Measurements from ENCODE around the gene AOX1. TPM values are rescaled to one million over a fixed set of nuclear protein-coding genes. Genes with fewer than 3 reads are reported as not detected.

The AOX1 gene
- total RNA-seq, 1 experiment from 2014 or later = 0.71 TPM

DNA sequence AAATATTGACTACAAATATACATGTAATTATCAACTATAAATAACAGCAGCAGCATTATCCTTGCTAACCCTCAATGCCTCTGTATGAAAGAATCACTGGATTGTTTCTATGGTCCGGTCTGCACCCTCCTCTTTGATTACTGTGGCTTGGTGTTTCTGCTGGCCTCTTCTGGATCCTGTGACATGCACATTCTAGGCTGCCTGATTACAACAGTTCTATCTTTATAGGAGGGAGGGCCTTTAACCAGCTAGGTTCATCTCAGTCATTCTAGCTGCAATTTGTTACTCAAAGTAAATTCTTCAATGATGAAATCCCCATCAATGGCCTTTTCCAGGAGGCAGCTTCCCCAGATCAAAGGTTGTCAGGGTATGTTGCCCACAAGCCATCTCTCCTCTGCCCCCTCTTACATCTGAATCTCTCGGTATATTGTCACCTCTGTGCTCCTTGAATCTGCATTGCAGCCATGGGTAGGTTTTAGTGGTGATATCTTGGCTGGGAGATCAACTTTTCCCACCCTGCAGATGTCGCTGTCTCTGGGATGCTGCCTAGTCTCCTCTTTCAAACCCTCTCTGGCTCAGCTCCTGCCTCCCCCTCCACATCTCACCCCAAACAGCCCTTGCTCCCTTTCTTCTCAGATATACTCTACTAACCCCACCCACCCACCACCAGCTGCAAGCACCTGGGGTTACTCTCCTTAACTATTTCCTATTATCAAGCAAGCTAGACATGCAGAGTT, 119.7 kb downstream of the AOX1 start:
- H3K36me3 ChIP-seq (ENCODE audit: control insufficient read depth in 1 of 2, insufficient read depth in 2 of 2, low read length in 2 of 2) = no peaks in the 10 kb centered on the region
- no peak for DNase-seq (ENCODE audit: low read depth, low spot score)
- BruUV-seq (replicated peaks) = no TSS peak
- ChIA-PET CTCF (interaction anchor here (0.6 to 2.6 kb wide), 10 partner anchors 30 to 731 kb away, joined by 3 to 12 read pairs (median 6); no protein-coding TSS in a partner anchor), RAD21 (ENCODE audit: low non-redundant PET in 1 of 2, low total read pairs in 2 of 2, uncharacterized antibody in 2 of 2, unreplicated experiment in 2 of 2) (interaction anchor here in 1 of 2 experiments (1.4 kb wide), 1 partner anchor 364 kb away, joined by 3 read pairs; no protein-coding TSS in a partner anchor), POLR2A (interaction anchor here (1.5 kb wide), 1 partner anchor 184 kb away, joined by 4 read pairs; the partner anchor contains the start of genes NIF3L1 and PPIL3)
- no peaks in the 10 kb centered on the region for H4K20me1 ChIP-seq (ENCODE audit: insufficient read depth)
- H3K4me1 ChIP-seq (ENCODE audit: control insufficient read depth in 1 of 2, insufficient read depth in 2 of 2, low read length in 2 of 2) = no peaks in the 10 kb centered on the region
- H2AFZ ChIP-seq (ENCODE audit: low read depth, low read length, poor library complexity, severe bottlenecking) = peak overlapping the region; percentile 23
- no peak overlapping the region for H3K9ac ChIP-seq (ENCODE audit: low read length)
- H3K4me3 ChIP-seq (replicated peaks in 1 of 2; ENCODE audit: low read depth in 1 of 2, low read length in 2 of 2) = no peak overlapping the region
- no peaks in the 10 kb centered on the region for H3K27me3 ChIP-seq (ENCODE audit: insufficient read depth, low read length)
- H3K4me2 ChIP-seq (ENCODE audit: low read length) = no peak overlapping the region
- intact Hi-C loops (cut with micrococcal nuclease) = loop anchor here (10.0 kb wide), 1 partner anchor 1001 kb away; no protein-coding TSS in a partner anchor
- H3K9me2 ChIP-seq (ENCODE audit: insufficient read depth) = no peaks in the 10 kb centered on the region
- no peaks in the 10 kb centered on the region for H3K79me2 ChIP-seq (ENCODE audit: insufficient read depth, low read length)
- H3K9me3 ChIP-seq (ENCODE audit: control insufficient read depth in 1 of 2, insufficient read depth in 1 of 2, low read depth in 1 of 2, low read length in 2 of 2) = no peaks in the 10 kb centered on the region
- TF ChIP-seq CEBPB (IDR thresholded peaks at IDR 0.05; ENCODE audit: low read depth) = no peak
- peak; percentile 58 for TF ChIP-seq RAD21 (IDR thresholded peaks at IDR 0.05; ENCODE audit: low read depth)
- TF ChIP-seq, protein P1, sequence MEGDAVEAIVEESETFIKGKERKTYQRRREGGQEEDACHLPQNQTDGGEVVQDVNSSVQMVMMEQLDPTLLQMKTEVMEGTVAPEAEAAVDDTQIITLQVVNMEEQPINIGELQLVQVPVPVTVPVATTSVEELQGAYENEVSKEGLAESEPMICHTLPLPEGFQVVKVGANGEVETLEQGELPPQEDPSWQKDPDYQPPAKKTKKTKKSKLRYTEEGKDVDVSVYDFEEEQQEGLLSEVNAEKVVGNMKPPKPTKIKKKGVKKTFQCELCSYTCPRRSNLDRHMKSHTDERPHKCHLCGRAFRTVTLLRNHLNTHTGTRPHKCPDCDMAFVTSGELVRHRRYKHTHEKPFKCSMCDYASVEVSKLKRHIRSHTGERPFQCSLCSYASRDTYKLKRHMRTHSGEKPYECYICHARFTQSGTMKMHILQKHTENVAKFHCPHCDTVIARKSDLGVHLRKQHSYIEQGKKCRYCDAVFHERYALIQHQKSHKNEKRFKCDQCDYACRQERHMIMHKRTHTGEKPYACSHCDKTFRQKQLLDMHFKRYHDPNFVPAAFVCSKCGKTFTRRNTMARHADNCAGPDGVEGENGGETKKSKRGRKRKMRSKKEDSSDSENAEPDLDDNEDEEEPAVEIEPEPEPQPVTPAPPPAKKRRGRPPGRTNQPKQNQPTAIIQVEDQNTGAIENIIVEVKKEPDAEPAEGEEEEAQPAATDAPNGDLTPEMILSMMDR (IDR thresholded peaks at IDR 0.05 in 2 of 3, conservative IDR thresholded peaks at IDR 0.05 in 1 of 3; ENCODE audit: borderline replicate concordance in 1 of 3, insufficient read depth in 1 of 3, low read depth in 2 of 3, low read length in 2 of 3) = peak; percentile 39 to 66 (median 44); a peak in 5 of 6 replicates
- H3K27ac ChIP-seq (ENCODE audit: low read depth, low read length) = no peak overlapping the region
- peak; percentile 88 for ATAC-seq

DNA sequence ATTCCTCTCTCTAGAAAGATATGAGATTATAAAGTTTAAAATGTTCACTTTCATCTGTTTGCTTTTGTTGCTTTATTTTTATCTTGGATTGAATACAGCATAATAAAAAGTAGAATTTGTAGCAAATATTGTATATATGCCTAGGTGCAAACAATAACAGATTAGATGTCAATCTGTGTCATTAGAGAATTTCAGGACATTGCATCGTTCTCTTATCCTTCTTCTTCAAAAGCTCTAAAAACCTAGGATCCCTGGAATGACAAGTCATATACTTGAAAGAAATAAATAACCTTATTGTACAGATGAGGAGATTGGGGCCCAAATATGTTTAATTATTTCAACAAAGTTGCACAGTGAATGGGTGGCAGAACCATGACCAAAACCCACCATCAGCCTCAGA, 123.1 kb downstream of the AOX1 start:
- Histone ChIP-seq H4K20me1 (ENCODE audit: insufficient read depth) (no peaks in the 10 kb centered on the region), H2AFZ (ENCODE audit: low read depth, low read length, poor library complexity, severe bottlenecking) (no peak overlapping the region), H3K79me2 (ENCODE audit: insufficient read depth, low read length) (no peaks in the 10 kb centered on the region), H3K9me2 (ENCODE audit: insufficient read depth) (no peaks in the 10 kb centered on the region), H3K9me3 (ENCODE audit: control insufficient read depth in 1 of 2, insufficient read depth in 1 of 2, low read depth in 1 of 2, low read length in 2 of 2) (no peaks in the 10 kb centered on the region), H3K4me1 (ENCODE audit: control insufficient read depth in 1 of 2, insufficient read depth in 2 of 2, low read length in 2 of 2) (peaks cover 9 to 14% of the 10 kb centered on the region in 2 experiments), H3K27me3 (ENCODE audit: insufficient read depth, low read length) (no peaks in the 10 kb centered on the region), H3K4me3 (replicated peaks in 1 of 2; ENCODE audit: low read depth in 1 of 2, low read length in 2 of 2) (no peak overlapping the region), H3K27ac (ENCODE audit: low read depth, low read length) (no peak overlapping the region), H3K4me2 (ENCODE audit: low read length) (no peak overlapping the region), H3K9ac (ENCODE audit: low read length) (no peak overlapping the region), H3K36me3 (ENCODE audit: control insufficient read depth in 1 of 2, insufficient read depth in 2 of 2, low read length in 2 of 2) (no peaks in the 10 kb centered on the region)
- intact Hi-C loops (cut with micrococcal nuclease) = loop anchor here (10.0 kb wide), 1 partner anchor 1004 kb away; no protein-coding TSS in a partner anchor
- TF ChIP-seq CEBPB (IDR thresholded peaks at IDR 0.05; ENCODE audit: low read depth) = peak; percentile 63; the same call in 1 of the 2 replicates
- TF ChIP-seq, protein P2, sequence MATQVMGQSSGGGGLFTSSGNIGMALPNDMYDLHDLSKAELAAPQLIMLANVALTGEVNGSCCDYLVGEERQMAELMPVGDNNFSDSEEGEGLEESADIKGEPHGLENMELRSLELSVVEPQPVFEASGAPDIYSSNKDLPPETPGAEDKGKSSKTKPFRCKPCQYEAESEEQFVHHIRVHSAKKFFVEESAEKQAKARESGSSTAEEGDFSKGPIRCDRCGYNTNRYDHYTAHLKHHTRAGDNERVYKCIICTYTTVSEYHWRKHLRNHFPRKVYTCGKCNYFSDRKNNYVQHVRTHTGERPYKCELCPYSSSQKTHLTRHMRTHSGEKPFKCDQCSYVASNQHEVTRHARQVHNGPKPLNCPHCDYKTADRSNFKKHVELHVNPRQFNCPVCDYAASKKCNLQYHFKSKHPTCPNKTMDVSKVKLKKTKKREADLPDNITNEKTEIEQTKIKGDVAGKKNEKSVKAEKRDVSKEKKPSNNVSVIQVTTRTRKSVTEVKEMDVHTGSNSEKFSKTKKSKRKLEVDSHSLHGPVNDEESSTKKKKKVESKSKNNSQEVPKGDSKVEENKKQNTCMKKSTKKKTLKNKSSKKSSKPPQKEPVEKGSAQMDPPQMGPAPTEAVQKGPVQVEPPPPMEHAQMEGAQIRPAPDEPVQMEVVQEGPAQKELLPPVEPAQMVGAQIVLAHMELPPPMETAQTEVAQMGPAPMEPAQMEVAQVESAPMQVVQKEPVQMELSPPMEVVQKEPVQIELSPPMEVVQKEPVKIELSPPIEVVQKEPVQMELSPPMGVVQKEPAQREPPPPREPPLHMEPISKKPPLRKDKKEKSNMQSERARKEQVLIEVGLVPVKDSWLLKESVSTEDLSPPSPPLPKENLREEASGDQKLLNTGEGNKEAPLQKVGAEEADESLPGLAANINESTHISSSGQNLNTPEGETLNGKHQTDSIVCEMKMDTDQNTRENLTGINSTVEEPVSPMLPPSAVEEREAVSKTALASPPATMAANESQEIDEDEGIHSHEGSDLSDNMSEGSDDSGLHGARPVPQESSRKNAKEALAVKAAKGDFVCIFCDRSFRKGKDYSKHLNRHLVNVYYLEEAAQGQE (IDR thresholded peaks at IDR 0.05; ENCODE audit: low read depth) = no peak
- DNase-seq (ENCODE audit: low read depth, low spot score) = no peak
- no TSS peak for BruUV-seq (replicated peaks)
- RAD21 ChIA-PET (ENCODE audit: low non-redundant PET in 1 of 2, low total read pairs in 2 of 2, uncharacterized antibody in 2 of 2, unreplicated experiment in 2 of 2) = interaction anchor here in 1 of 2 experiments (1.0 kb wide), 1 partner anchor 27 kb away, joined by 4 read pairs; no protein-coding TSS in a partner anchor
- ATAC-seq = no peak
- CTCF ChIA-PET = no interaction called here
- POLR2A ChIA-PET = no interaction called here
